ENCODE results near the gene WIPI1.
A peak's percentile ranks its signal among the peaks of the same experiment; 100 is the strongest.

The WIPI1 gene

DNA sequence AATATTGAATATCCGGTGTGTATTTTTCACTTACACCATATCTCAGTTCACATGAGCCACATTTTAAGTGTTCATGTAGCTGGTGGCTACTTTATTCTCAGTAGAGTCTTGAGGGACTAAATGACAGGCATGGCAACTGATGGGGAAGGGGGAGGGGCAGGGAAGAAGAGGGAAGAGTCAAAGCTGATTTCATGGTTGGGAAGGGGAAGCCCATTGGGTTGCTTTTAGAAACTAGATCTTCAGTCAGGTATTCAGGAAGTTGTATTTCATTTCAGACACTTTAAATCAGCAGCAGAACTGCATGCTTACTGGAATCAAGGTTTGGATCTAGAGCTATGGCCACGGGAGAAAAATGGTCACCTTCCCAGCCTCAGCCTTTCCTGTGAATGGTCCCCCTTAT, 2.9 kb upstream of the WIPI1 start:
- DNase-seq = no peak

DNA sequence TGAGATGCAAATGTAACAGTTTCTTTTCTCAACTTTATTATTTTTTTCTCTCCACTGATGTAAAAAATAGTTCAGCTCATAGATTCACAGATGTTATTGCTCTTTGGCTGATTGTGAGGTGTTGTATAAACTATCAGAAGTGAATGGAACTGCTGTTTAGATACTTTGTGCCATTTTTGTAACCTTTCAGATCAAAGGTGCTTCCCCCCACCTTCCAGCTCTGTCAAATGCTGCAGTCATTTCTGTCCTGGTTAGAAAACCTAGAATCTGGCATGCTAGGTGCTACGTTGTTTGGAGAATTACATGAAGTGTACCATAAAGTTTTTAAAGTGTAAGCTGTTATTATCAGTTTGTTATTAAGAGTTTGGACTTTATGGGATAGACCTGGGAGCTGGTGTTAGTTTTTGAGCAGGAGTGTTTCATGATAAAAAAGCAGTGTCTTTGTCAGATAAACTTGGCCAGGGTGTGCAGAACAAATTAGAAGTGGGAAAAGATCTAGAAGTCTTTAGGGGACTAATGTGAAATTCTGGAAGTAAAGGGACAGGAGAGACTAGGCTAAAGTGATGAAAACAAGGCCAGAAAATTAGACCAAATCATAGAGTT, 1.8 kb upstream of the WIPI1 start:
- no peak for DNase-seq

DNA sequence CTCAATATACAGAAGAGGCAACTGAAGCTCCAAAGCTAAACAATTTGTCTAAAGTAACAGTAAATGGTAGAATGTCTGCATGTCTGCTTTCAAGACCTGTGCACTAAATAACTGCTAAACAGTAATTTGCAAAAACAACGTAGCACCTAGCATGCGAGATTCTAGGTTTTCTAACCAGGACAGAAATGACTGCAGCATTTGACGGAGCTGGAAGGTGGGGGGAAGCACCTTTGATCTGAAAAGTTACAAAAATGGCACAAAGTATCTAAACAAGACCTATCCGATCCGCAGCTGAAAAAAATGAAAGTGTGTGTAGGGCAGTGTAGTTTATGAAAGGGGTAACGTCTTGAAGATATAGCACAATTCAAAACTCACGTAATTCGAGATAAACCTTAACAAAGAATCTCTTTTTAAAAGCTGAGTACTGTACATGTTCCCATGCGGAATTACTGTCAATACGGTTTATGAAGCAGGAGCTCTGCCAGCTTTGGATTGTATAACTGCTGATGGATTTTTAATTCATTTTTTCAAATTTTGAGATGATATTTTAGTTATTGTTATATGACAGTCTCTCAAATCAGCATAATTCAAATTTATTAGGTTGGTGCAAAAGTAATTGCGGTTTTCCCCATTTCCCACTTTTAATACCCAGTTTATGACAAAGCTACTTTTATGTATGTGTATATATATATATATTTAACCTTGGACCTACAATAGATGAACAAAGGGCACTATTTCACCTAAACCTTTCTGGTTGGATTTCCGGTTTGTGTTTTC, 1.2 kb upstream of the WIPI1 start:
- DNase-seq = no peak

DNA sequence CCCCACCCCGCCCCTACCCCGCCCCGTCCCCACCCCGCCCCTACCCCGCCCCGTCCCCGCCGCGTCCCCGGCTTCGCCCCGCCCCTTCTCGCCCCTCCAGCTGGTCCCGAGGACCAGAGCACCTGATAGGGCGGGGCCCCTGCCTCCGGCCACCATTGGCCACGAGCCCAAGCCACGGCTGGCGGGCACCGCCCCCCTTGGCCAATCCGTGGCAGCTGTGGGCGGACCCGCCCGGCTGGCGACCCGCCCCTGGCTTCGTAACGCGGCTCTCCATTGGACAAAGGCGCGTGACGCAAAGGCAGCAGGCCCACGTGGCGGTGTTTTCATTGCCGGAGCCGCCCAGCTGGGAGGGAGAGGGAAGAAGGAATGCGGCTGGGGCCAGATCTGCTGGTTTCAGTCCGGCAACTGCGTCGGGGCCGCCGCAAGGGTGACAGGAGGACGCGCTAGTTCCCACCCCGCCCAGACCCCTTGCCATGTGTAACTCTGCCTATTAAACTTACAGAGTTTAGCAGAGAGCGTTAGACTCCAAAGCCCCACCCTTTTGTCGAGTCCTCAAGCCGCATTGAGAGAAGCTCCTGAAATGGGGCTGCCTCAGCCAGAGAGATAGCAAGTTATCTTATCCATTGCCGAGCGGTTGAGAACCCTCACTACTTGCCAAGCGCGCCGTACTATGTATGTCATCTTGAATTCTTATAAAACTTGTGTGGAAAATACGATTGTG, 403 bp upstream of the WIPI1 start:
- DNase-seq = peak; percentile 98

DNA sequence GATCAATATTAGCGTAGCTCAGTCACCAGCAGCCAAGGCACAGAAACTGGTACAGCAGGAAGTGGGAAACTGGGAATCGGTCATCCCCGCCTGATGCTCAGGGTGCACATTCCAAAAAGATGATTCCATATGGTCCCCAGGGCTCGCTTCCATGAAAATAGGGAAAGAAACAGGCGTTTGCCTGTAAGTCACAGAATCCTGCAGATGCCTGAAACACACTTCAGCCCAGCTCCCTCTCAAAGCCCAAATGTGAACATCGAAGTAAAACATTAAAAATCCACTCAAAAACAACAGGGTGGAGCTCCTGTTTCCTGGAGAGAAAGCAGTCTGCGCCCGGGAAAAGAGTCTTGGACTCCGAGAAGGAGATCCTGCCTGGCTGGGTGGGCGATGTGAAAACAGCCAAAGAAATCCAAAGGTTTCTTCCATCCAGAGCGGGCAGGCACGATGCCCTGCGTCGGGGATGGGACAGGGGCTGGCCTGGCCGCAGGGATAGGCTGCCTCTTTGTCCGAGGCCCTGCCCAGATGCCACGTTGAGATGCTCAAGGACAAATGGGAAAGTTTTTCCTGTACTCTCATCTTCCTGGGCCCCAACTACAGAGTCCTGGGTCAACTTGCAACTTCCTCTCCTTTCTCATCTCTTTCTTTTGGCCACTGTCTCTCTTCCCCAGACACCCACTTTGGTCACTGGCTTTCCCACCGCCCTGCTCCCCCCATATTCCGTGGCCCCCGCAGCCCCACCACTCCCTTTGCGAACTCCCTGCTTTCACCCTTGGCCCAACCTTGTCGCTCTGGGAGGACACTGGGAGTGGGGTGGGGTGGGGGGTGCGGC, 743 bp downstream of the WIPI1 start:
- DNase-seq = no peak

DNA sequence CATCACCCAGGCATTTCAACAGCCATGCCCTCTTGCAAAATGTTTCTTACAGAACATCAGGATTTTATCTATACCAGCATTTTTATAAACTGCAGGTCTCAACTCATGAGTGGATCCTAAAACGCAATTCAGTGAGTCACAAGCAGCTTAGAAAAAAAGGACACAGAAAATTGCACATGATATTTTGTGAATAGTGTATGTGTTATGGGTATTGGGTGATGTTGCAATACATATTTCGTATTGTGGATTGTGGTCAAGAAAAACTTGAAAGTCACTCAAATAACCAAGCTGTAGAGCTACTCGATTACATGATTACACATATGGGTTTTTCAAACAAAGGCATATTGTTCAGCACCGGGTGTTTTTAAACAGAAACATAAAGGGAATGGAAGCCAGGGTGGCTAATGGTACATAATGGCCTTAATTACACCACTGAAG, 1.4 kb downstream of the WIPI1 start:
- DNase-seq = no peak

DNA sequence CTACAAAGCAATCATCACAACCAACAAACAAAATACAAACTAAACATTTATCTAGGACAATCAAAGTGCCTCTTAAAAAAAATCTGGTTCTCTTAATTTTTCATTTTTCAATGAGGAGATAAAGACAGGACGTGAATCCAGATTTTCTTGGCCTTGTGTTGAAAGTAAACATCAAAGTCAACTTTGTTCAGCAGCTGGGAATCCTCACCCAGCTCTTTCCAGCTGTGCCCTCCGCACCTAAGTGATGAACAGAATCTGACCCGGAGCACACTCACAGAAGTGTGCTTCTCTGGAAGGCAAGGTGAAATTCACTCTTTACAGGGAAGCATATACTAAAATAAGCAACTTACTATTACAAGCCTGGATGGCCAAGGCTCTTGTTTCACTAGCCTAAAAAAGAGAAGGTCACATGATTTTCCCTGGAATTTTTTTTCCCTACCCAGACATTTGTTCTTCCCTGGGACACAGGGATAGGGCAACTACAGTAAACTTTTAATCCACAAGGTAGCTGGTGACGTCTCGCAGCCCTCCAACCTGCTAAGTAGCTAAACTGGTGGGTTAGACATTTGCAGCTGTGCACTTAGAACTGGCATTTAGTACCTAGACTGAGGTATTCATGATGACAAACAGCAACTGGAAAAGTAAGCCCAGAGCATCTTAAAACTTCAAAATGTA, 3.2 kb downstream of the WIPI1 start:
- no peak for DNase-seq

DNA sequence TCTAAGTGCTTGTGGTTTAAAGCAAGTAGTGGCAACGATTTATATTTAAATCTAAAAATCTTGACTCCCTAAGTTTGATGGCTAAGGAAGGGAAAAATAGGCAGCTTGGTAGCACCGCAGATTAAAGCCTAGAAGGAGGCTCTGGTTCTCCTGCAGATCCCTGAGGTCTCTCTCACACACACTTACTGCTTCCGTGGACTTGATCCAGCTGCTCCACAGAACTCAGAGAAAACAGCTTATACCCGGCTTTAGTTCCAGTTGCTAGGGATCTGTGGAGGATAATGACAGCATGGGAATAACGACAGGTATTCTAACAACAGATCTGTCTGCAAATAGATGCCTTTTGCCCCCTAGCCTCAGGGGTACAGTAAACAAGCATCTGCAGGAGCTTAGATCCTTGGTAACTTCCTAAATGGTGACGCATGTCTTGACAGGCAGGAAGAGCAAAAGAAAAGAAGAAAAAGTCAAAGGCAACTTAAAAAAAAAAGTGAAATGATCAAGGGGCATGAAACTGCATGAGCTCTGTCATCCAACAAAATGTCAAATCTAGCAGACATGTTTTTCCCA, 4.5 kb downstream of the WIPI1 start:
- no peak for DNase-seq

DNA sequence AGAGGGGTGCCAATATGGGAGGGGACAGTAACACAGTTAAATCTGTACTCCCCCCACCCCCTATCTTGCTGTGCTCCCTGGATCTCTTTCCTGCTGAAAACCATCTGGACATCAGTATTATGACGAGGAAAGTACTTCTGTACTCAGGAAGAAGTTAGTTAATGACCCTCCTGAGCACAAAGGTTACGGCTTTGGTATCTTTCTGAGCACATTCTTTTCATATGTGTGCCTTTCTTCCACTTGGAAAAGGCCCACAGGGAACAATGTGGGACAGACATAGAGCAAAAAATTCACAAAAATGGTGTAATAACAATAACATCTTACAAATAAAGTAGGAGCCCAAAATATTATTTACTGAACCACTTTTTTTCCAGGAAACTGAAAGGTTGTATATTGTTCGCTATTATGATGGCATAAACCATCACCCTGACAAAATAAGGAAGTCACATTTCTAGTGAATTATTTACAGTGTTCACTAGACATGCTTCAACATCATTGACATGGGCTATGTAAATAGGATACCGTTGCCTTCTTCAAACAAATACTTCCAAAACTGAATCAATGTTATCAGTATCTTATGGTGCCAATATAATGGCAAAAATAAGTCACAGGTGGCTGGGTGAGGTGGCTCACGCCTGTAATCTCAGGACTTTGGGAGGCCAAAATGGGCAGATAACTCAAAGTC, 5.5 kb downstream of the WIPI1 start:
- no peak for DNase-seq

DNA sequence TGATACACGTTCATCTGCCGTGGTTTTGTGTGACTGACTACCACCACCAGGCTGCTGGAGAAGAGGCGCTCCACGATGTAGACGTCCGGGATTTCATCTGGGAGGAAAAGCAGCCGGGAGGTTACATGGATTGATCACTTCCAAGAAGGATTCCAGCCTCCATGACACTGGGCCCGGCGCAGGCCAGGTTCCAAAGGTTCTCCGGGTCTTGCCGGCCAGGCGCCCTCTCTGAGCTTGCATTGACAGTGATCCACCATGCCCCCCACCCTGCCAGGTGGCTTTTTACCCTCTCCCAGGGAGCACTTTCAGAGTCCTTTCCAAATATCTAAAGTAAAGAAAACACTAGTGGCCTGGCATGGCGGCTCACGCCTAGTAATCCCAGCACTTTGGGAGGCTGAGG, 6.5 kb downstream of the WIPI1 start:
- no peak for DNase-seq

DNA sequence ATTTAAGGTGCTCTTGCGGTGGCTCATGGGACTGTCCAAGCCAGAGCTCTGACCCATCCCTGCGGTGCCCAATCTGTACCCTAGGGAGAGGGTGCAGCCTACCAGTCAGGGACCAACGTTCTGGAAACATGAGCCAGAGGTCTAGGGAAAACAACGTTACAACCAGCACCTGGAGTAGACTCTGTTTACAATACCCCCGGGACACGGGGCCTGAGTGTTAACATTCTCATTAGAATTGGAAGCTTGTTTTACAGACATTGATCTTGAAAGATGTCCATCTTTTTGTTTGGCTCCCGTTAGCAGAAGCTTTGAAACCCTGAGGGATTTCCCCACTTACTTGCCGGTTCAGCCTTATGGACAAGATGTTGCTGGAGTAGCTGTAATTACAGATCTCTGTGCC, 6.9 kb downstream of the WIPI1 start:
- no peak for DNase-seq

DNA sequence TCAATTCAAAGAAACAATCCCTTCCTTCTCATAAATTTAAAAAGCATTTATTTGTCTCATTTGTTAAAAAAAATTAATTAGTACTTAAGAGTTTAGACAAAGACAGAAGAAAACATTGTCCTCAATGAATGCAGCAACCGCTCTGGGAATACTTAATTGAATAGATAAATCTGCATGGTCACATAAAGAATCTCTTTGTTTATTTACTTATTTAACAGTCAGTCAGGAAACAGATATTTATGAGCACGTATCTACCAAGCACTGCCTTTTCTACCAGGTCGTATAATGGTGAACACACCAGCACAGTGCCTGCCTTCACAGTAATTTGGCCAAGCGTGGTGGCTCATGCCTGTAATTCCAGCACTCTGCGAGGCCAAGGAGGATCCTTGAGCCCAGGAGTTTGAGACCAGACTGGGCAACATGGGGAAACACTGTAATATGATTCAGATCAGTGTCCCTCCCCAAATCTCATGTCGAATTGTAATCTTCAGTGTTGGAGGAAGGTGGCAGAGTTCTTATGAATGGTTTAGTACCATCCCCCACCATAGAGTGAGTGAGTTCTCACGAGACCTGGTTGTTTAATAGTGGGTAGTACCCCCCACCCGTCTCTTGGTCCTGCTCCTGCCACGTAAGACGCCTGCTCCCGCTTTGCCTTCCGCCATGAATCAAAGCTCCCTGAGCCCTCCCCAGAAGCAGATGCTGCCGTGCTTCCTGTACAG, 8.1 kb downstream of the WIPI1 start:
- no peak for DNase-seq

DNA sequence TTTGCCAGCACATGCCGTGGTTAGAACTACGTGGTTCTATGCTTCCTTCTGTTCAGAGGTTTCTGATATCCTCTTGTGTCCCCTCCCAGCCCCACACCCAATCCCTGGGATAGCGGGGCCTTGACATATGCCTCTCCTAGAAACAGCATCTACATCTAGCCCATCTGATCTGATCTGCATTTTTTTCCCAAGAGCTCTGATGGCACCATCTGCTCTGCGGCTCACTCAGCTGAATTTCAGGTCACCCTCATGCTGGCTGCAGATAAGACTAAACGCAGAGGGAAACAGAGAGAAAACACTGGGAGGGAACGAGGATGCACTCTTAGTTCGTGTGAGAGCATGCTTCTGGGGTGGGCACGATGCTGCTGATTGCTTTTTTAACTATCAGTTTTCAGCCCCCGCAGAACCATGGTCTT, 10.7 kb downstream of the WIPI1 start:
- no peak for DNase-seq

DNA sequence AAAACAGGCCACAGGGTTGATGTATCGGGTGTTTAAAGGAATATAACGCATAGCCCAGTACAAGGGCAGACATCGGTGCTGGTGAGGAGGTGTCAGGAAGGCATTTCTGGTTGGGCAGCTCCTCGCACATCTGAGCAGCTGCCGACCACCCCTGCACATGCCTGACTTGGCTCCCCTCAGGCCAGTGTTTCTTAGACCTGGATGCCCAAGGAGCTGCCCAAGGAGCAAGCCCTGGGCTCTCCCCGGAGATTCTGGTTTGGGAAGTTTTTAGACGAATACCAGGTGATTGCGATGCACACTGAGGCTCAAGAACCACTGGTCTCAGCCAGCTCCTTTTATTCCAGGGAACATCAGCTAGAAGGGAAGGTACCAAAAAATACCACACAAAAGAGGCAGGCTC, 11.6 kb downstream of the WIPI1 start:
- no peak for DNase-seq

DNA sequence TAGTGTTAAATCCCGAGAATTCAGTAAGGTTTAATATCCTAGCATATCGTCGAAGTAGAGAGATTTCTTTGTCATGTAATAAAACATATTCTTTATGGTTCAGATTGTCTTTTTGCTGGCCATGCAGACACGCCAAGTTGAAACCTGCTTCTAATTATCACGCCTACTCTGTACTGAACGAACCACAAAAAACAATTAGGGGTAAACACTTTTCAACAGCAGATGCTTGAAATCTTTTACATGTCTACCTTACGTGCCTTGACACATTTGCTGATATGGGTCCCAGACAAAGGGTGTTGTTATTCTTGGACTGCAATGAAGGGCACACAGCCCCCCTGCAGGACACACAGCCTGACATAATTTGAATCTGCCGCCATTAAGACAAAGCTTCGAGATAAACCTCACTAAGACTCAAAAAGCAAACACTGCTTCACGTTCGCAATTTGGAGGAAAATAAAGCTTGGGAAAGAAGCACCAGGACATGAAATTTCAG, 13.3 kb downstream of the WIPI1 start:
- no peak for DNase-seq

DNA sequence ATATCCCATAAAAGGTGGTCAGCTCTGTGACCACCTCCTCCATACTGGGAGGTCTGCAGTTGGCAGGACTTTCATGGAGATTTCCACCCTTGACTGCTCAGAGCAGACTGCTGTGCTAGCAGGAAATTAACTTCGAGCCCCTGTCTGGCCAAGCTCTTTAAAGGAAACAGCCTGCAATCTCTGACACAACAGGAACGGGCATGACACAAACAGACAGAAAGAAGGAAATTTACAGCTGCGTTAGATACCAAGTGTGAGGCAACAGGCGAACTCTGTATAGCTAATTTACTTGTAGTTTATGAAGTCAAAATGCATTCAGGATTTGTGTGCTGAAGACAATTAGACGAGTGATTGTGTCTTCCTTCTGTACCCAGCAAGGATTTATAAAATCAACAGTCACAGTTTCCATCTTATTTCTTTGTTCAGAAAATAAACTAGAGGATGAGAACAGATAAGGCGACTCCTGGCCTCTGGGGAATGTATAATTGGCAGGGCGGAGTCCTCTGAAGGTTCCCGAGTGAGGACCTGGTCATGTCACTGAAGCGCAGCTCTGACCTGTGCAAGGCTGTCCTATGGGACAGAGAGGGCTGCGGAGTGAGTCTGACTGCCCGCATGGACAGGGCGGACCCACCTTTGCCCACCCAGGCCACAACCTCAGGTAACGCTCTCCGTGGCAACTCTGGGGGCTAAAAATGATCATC, 16.1 kb downstream of the WIPI1 start:
- no peak for DNase-seq

DNA sequence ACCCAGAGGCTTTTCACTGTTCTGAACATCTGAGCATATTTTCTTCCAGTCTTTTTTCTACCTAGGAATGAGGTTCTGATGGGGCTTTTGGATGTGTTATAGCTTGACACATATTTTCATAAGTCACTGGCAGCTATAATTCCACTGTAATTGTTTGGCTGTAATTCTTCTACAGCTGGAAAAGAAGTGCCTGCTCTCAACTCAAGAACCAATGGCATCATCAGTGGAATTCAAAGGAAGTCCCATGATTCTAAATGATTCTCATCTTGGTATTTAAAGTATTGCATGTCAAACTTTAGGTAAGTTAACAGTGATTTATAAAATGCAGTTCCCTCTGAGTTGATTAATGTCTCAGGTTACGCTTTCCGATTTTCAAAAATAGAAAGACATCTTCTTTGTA, 16.8 kb downstream of the WIPI1 start:
- DNase-seq = no peak

DNA sequence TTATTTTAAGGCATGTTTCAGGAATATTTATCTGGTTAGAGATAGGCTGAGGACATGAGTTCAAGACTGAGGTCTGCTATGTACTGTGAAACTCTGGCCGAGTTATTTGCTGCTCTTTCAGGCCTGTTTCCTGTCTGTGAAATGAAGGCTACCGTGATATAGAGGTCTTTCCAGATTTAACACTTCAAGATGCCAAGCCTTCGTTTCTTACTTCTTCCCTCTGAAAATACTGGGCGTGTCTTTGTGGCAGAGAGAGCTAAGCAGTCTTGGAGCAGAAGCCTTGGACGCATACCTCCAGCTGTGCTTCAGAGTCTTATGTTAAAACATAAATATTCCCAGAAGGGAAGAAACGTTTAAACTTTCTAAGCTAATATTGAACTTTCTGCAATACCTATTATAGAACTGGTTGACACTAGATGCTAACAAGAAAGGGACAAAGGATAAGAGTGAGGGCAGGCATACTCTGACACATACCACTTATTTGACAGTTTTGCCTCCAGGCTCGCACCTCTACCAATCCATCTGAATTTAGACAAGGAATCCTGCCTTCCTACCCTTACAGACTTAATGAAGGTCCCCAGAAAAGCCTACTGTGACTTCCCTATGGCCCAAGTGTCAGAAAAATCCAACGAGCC, 17.5 kb downstream of the WIPI1 start:
- DNase-seq = no peak

DNA sequence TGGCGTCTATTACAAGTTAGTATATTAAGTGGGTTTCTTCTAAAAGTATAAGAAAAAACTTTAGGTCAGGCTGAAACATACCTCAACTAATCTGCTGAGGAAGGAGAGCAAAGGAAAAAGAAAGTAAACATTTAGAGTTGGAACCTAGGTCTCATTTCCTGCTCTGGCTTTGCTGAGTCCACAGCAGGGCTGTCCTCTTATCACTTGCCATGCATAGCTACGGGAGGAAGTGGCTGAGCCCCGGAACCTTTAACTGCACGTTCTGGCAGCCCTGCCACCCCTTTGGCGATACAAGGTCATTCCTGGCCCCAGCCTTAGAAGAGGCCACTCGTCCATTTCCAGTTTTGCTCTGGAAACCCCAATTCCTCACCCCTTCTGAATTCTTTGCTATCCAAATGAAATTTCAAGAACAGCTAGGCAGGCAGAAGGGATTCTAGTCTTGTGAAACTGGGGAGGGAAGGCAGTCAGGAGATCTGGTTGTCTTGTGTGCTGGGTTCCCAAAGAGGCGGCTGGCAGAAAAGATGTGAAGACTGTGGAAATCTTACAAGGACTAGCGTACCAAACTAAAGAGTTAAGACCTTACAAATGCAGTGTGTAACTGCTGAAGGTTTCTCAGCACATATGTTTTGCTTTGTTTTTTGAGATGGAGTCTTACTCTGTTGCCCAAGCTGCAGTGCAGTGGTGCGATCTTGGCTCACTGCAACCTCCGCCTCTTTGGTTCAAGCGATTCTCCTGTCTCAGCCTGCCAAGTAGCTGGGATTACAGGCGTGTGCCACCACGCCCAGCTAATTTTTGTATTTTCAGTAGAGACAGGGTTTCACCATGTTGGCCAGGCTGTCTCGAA, 19.1 kb downstream of the WIPI1 start:
- DNase-seq = peak; percentile 48

All from CD4-positive, alpha-beta T cell treated with Interleukin-15 for 1 hour (primary cell).